Left lung (tissue), 10 donors: Measurements from ENCODE around the gene CFAP77. TPM values are rescaled to one million over a fixed set of nuclear protein-coding genes. Genes with fewer than 3 reads are reported as not detected.

ENCODE experiments used
- ATAC-seq: fragments of 200-7000 bp; cut with Tn5 transposase; one replicate; pipeline ENCODE4 v1.9.1; 2020; ENCODE audit warnings: moderate library complexity
- DNase-seq, 4 donors: peaks; one replicate each; pipeline ENCODE4 v3.0.0-alpha.2; 2013 to 2020
- H3K27ac ChIP-seq, 2 donors: fragments of 200-600 bp; sonication (generic) in 1 of 2; one replicate each; pipeline versions ENCODE4 v1.5.0 to v1.8.0; 2020 to 2021
- H3K27me3 ChIP-seq, 2 donors: fragments of 200-600 bp; sonication (generic) in 1 of 2; one replicate each; pipeline versions ENCODE4 v1.5.0 to v1.8.0; 2020 to 2021
- H3K36me3 ChIP-seq, 2 donors: fragments of 200-600 bp; sonication (generic) in 1 of 2; one replicate each; pipeline versions ENCODE4 v1.5.0 to v1.8.0; 2020 to 2021
- H3K4me1 ChIP-seq, 2 donors: fragments of 200-600 bp; one replicate each; pipeline ENCODE4 v1.8.0; 2021
- H3K4me3 ChIP-seq, 2 donors: fragments of 200-600 bp; sonication (generic) in 1 of 2; one replicate each; pipeline versions ENCODE4 v1.5.0 to v1.8.0; 2020 to 2021; ENCODE audit warnings: mild to moderate bottlenecking in 1 of 2
- H3K9me3 ChIP-seq, 2 donors: fragments of 200-600 bp; sonication (generic) in 1 of 2; one replicate each; pipeline versions ENCODE4 v1.5.0 to v1.8.0; 2020 to 2021
- CTCF ChIP-seq, 2 donors: fragments of 200-600 bp; sonication (generic) in 1 of 2; IDR thresholded peaks; one replicate each; pipeline versions ENCODE4 v1.5.0 to v1.8.0; 2021; ENCODE audit warnings: antibody characterized with exemption in 2 of 2
- intact Hi-C, 2 donors: fragments of 100-400 bp; cut with DNase I; formaldehyde crosslinking; loops; one replicate each; pipeline versions ENCODE4 v1.11.2 to v1.14.2; 2022
- polyA plus RNA-seq, 6 donors: library from polyadenylated mRNA; unstranded; fragments of 120-200 nt; gene quantifications; one replicate each; pipeline ENCODE4 v1.2.1, GENCODE V29; 2013; ENCODE audit not compliant: insufficient read length in 6 of 6
- total RNA-seq, 2 donors: library from RNA; stranded (reverse); fragmentation: NEBNext Ultra II Directional; extraction: Animal tissue kit (Norgen Biotek cat#: 25700); gene quantifications; one replicate each; pipeline ENCODE4 v1.2.1, GENCODE V29; 2021
- donor health status: DM: no; HTN: yes; CAD: no.
- donor health status: DM: no; HTN: no; CAD: no.

CFAP77 gene
- total and polyA plus RNA-seq, 8 donors, result 0.50 to 3.7 (median 2.4) TPM; not detected in 1

- Histone ChIP-seq H3K36me3 (peaks cover 0 to 10% of the 10 kb centered on the region in 2 donors), H3K9me3 (no peaks in the 10 kb centered on the region), H3K4me1 (peaks cover 19 to 56% of the 10 kb centered on the region in 2 donors), H3K27me3 (peaks cover 15 to 36% of the 10 kb centered on the region in 2 donors), H3K4me3 (peak overlapping the region; percentile 86 to 89), H3K27ac (peak overlapping the region in 1 of 2 donors; percentile 15)
- DNase-seq, result no peak
- no peak for ATAC-seq
- no peak for TF ChIP-seq CTCF (IDR thresholded peaks at IDR 0.05)
- intact Hi-C loops, result no loop called here
These were observed 2.8 kb upstream of the CFAP77 start for GRCh38 chr9:132407196-132407595.

GRCh38 chr9:132408521-132408920, 1.5 kb upstream of the CFAP77 start:
- no peaks in the 10 kb centered on the region for H3K36me3 ChIP-seq
- DNase-seq (no peak), ATAC-seq (no peak)
- H3K4me3 ChIP-seq, result no peak overlapping the region
- H3K9me3 ChIP-seq, result no peaks in the 10 kb centered on the region
- TF ChIP-seq CTCF (IDR thresholded peaks at IDR 0.05), result no peak
- H3K27me3 ChIP-seq, result peaks cover 21 to 50% of the 10 kb centered on the region in 2 donors
- H3K4me1 ChIP-seq, result peaks cover 19 to 54% of the 10 kb centered on the region in 2 donors
- intact Hi-C loops, result no loop called here
- no peak overlapping the region for H3K27ac ChIP-seq

GRCh38 chr9:132410642-132411041, 631 bp downstream of the CFAP77 start:
- ATAC-seq, result peak; percentile 3
- Histone ChIP-seq H3K27me3 (peaks cover 40 to 71% of the 10 kb centered on the region in 2 donors), H3K36me3 (no peaks in the 10 kb centered on the region), H3K4me3 (peak overlapping the region in 1 of 2 donors; percentile 41), H3K9me3 (no peaks in the 10 kb centered on the region), H3K27ac (no peak overlapping the region), H3K4me1 (peaks cover 15 to 32% of the 10 kb centered on the region in 2 donors)
- intact Hi-C loops, result loop anchor here in 1 of 2 donors (10.0 kb wide), 1 partner anchor 164 kb away; no protein-coding TSS in a partner anchor
- no peak for TF ChIP-seq CTCF (IDR thresholded peaks at IDR 0.05)
- DNase-seq, result no peak

- intact Hi-C loops, result loop anchor here in 1 of 2 donors (10.0 kb wide), 1 partner anchor 164 kb away; no protein-coding TSS in a partner anchor
- no peaks in the 10 kb centered on the region for H3K36me3 ChIP-seq
- H3K4me1 ChIP-seq, result peaks cover 10 to 28% of the 10 kb centered on the region in 2 donors
- H3K4me3 ChIP-seq, result peak overlapping the region in 1 of 2 donors; percentile 41
- ATAC-seq (peak; percentile 72), DNase-seq (peak in 2 of 4 donors; percentile 42 to 81)
- H3K27me3 ChIP-seq, result peaks cover 40 to 75% of the 10 kb centered on the region in 2 donors
- H3K9me3 ChIP-seq, result no peaks in the 10 kb centered on the region
- H3K27ac ChIP-seq, result no peak overlapping the region
- peak; percentile 39 to 41 for TF ChIP-seq CTCF (IDR thresholded peaks at IDR 0.05)
These were observed 1.1 kb downstream of the CFAP77 start for GRCh38 chr9:132411091-132411508.

GRCh38 chr9:132412089-132412488, 2.1 kb downstream of the CFAP77 start:
- no peak overlapping the region for H3K27ac ChIP-seq
- TF ChIP-seq CTCF (IDR thresholded peaks at IDR 0.05), result peak; percentile 34 to 40
- DNase-seq (no peak), ATAC-seq (no peak)
- H3K4me3 ChIP-seq, result no peak overlapping the region
- H3K27me3 ChIP-seq, result peaks cover 40 to 85% of the 10 kb centered on the region in 2 donors
- H3K36me3 ChIP-seq, result no peaks in the 10 kb centered on the region
- intact Hi-C loops, result loop anchor here in 1 of 2 donors (10.0 kb wide), 1 partner anchor 163 kb away; no protein-coding TSS in a partner anchor
- H3K4me1 ChIP-seq, result peaks cover 10 to 23% of the 10 kb centered on the region in 2 donors
- no peaks in the 10 kb centered on the region for H3K9me3 ChIP-seq
